Ectodermal cell (in vitro differentiated cells): ENCODE measurements around the gene ADAM22.

ENCODE experiments used
- H3K27ac ChIP-seq: 2 replicates; pipeline ENCODE4 v1.7.0; 2013; ENCODE audit warnings: mild to moderate bottlenecking, low read depth, low read length; ENCODE audit not compliant: insufficient read depth, poor library complexity, severe bottlenecking
- H3K27me3 ChIP-seq: 2 replicates; pipeline ENCODE4 v1.7.0; 2013; ENCODE audit warnings: mild to moderate bottlenecking, low read length; ENCODE audit not compliant: insufficient read depth, control insufficient read depth, poor library complexity, severe bottlenecking
- H3K36me3 ChIP-seq: one replicate; pipeline ENCODE4 v1.7.0; 2013; ENCODE audit warnings: low read length; ENCODE audit not compliant: control insufficient read depth, insufficient read depth
- H3K4me1 ChIP-seq: one replicate; pipeline ENCODE4 v1.7.0; 2013; ENCODE audit warnings: low read length; ENCODE audit not compliant: control insufficient read depth, insufficient read depth
- H3K4me3 ChIP-seq: 2 replicates; pipeline ENCODE4 v1.7.0; 2013; ENCODE audit warnings: low read depth, low read length, control low read depth; ENCODE audit not compliant: insufficient read depth
- H3K9me3 ChIP-seq: 2 replicates; pipeline ENCODE4 v1.7.0; 2013; ENCODE audit warnings: mild to moderate bottlenecking, low read length, moderate library complexity; ENCODE audit not compliant: control insufficient read depth
- WGBS, 2 experiments: methylation state at CpG; one replicate each; pipeline ENCODE4 v1.1.7; 2013; ENCODE audit warnings: missing lambda C conversion rate in 2 of 2; 5-methylcytosine and 5-hydroxymethylcytosine counted together

ADAM22 gene

DNA sequence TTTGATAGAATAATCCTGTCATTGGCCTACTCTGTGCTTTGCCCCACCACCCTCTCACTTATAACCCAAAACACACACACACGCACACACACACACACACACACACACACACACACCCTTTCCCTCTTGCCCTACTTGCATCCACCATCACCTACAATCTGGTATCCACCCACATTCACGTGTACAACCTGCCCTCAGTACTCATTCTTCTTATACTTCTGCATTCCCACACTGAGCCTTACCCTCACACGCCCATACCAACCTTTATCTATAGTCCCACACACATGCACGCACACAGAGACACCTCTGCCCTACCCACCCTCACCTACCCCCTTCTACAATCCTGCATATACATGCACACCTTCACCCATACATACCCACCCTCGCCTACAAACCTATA, 296.6 kb downstream of the ADAM22 start:
- H3K27ac ChIP-seq = no peak overlapping the region
- no peaks in the 10 kb centered on the region for H3K9me3 ChIP-seq
- H3K27me3 ChIP-seq = no peaks in the 10 kb centered on the region
- H3K36me3 ChIP-seq = no peaks in the 10 kb centered on the region
- no peaks in the 10 kb centered on the region for H3K4me1 ChIP-seq
- WGBS, 2 experiments = 89 to 90% methylated on average over 5 of the region's 5 CpGs
- H3K4me3 ChIP-seq = no peak overlapping the region

DNA sequence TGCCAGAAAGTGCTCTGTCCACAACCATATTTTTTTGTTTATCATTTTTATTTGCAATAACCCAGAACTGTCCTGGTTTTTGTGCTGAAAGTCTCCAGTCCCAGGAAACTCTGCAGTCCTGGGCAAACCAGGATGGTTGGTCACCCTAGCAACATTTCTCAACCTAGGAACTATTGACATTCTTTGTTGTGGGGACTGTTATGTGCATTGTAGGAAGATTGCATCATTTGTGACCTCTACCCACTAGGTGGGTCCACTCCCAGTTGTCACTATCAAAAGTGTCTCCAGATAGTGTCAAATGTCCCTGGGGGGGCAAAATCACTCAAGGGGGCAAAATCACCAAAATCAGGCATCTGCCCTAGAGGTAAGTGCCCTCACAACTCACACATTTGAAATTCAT, 299.8 kb downstream of the ADAM22 start:
- no peaks in the 10 kb centered on the region for H3K27me3 ChIP-seq
- H3K27ac ChIP-seq = no peak overlapping the region
- H3K36me3 ChIP-seq = no peaks in the 10 kb centered on the region
- H3K9me3 ChIP-seq = no peaks in the 10 kb centered on the region
- no peaks in the 10 kb centered on the region for H3K4me1 ChIP-seq
- H3K4me3 ChIP-seq = no peak overlapping the region

DNA sequence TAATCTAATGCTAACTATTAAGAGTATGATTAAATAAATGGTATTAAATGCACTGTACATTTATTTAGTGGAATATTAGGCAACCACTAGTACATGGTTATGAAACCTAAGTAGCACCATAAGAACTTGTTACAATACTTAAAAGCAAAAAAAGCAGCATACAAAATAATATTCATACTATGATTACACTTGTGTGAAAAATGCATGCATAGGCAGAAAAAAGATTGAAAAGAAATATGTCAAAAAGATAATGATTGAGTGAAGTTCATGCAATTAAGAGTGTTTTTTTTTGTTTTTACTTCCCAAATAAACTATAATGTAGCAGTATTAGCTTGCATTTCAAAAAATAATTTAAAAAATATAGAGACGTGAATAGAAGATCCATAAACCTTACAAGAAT, 305.8 kb downstream of the ADAM22 start:
- H3K27me3 ChIP-seq = no peaks in the 10 kb centered on the region
- H3K9me3 ChIP-seq = no peaks in the 10 kb centered on the region
- no peak overlapping the region for H3K27ac ChIP-seq
- no CpG with 5 or more reads among the region's 1 CpG for WGBS, 2 experiments
- H3K36me3 ChIP-seq = no peaks in the 10 kb centered on the region
- no peaks in the 10 kb centered on the region for H3K4me1 ChIP-seq
- no peak overlapping the region for H3K4me3 ChIP-seq

DNA sequence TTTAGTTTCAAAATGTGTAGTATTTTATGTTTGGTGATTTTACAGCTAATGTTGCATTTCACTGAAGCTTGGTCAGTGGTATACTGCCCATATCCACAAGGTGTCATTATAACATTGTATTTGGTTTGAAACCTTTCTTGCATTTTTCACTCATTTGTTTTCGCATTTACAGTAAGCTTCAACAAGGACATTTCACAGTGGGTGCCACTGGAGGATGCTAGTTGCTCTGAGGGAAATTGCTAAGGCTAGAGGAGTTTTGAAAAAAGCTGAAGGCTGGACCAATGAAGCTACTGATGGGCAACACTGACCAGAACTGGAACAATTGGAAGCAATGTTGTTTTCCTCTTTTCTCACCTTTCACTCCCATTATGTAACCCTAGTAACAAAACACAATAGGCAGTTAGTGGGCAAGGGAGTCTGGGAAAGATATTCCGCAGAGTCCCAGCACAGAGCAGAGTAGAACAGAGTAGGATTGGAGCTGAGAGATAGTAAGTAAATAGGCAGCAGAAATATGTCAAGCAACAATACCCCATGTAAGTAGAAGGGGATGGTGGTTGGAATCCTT, 309.4 kb downstream of the ADAM22 start:
- H3K4me1 ChIP-seq = no peaks in the 10 kb centered on the region
- no peak overlapping the region for H3K4me3 ChIP-seq
- no peak overlapping the region for H3K27ac ChIP-seq
- H3K9me3 ChIP-seq = no peaks in the 10 kb centered on the region
- H3K27me3 ChIP-seq = no peaks in the 10 kb centered on the region
- WGBS, 2 experiments = 39 to 63% methylated on average over 1 to 2 of the region's 2 CpGs
- H3K36me3 ChIP-seq = no peaks in the 10 kb centered on the region

DNA sequence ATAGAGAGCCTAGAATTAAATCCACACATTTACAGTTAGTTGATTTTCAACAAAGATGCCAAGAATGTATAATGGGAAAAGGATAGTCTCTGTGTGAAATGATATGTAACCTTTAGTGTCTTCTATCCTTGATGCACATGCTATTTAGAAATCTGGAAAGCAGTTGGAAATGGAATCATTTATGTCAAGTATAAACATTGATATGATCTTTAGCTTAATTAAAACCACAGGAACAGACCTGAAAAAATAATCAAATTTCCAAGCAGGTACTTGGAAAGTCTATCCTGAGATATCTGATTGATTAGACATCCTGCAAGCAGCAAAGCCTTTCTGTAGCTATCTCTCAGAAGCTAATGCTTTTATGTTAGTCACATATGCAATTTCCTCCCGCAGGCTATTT, 310.2 kb downstream of the ADAM22 start:
- H3K9me3 ChIP-seq = no peaks in the 10 kb centered on the region
- no peak overlapping the region for H3K4me3 ChIP-seq
- no CpG with 5 or more reads among the region's 1 CpG for WGBS, 2 experiments
- no peaks in the 10 kb centered on the region for H3K36me3 ChIP-seq
- no peak overlapping the region for H3K27ac ChIP-seq
- no peaks in the 10 kb centered on the region for H3K27me3 ChIP-seq
- no peaks in the 10 kb centered on the region for H3K4me1 ChIP-seq
